Stomach (tissue), 4 donors: Measurements from ENCODE around the gene PSD4.

ENCODE experiments used
- CTCF ChIP-seq, 7 experiments: fragments of 450-650 bp in 4 of 7; fragments of 200-600 bp in 3 of 7; sonication (generic) in 3 of 7; IDR thresholded peaks; one replicate each; pipeline ENCODE4 v1.5.1; 2016 to 2019; ENCODE audit warnings: antibody characterized with exemption in 7 of 7, control low read depth in 2 of 7, mild to moderate bottlenecking in 1 of 7
- EP300 ChIP-seq: sonication (generic); formaldehyde crosslinking; IDR thresholded peaks from one replicate; pipeline ENCODE4 v1.6.1; 2017; ENCODE audit warnings: antibody characterized with exemption

GRCh38 chr2:113215056-113215455, 41.3 kb downstream of the PSD4 start:
- TF ChIP-seq CTCF (IDR thresholded peaks at IDR 0.05) = no peak
- no peak for TF ChIP-seq EP300
